BLaER1 (cell line): ENCODE data around the gene SNRK.

ENCODE experiments used
- H3K27ac ChIP-seq: shearing (Covaris generic); formaldehyde crosslinking; 2 replicates; pipeline ENCODE4 v1.8.1; 2022
- H3K27me3 ChIP-seq: shearing (Covaris generic); formaldehyde crosslinking; 2 replicates; pipeline ENCODE4 v1.8.1; 2022
- H3K36me3 ChIP-seq: shearing (Covaris generic); formaldehyde crosslinking; 2 replicates; pipeline ENCODE4 v1.8.1; 2022
- H3K4me1 ChIP-seq: shearing (Covaris generic); formaldehyde crosslinking; 2 replicates; pipeline ENCODE4 v1.8.1; 2022
- H3K4me2 ChIP-seq: shearing (Covaris generic); formaldehyde crosslinking; 2 replicates; pipeline ENCODE4 v1.8.1; 2022
- H3K4me3 ChIP-seq: shearing (Covaris generic); formaldehyde crosslinking; 2 replicates; pipeline ENCODE4 v1.8.1; 2022
- H3K9ac ChIP-seq: shearing (Covaris generic); formaldehyde crosslinking; 2 replicates; pipeline ENCODE4 v1.8.1; 2022
- H3K9me3 ChIP-seq: shearing (Covaris generic); formaldehyde crosslinking; 2 replicates; pipeline ENCODE4 v1.8.1; 2022
- H4K20me1 ChIP-seq: shearing (Covaris generic); formaldehyde crosslinking; 2 replicates; pipeline ENCODE4 v1.8.1; 2022
- Cebpa-rat ChIP-seq: shearing (Covaris generic); IDR thresholded peaks from 2 replicates; pipeline ENCODE4 v1.8.1; 2022

SNRK gene

DNA sequence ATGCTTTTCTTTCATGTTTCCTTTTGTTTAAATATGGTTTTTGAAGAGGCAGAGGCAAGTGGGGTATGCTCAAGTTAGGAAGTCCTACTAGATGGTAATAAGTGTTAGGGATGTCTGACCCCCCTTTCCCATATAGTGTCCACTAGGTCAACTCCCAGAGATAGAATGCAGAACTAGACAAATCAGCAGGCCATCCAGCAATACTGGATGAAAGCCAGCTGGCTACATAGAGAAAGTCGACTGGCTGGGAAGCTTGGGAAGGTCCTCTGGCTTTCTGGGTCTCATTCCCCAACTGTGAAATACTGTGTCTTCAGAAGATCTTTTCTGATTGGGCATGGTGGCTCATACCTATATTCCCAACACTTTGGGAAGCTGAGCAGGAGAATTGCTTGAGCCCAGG, 113.8 kb downstream of the SNRK start:
- Histone ChIP-seq H3K9me3 (no peaks in the 10 kb centered on the region), H3K27ac (no peak overlapping the region), H3K9ac (no peak overlapping the region), H3K4me3 (no peak overlapping the region), H3K4me1 (peaks cover 5% of the 10 kb centered on the region; the same call in 1 of the 2 replicates), H3K27me3 (no peaks in the 10 kb centered on the region), H3K36me3 (no peaks in the 10 kb centered on the region), H4K20me1 (no peaks in the 10 kb centered on the region), H3K4me2 (no peak overlapping the region)
- no peak for TF ChIP-seq Cebpa-rat
